Endothelial cell of umbilical vein (primary cell): Measurements from ENCODE around the gene TLX3.

ENCODE experiments used
- CTCF ChIP-seq, 2 donors: IDR thresholded peaks; 1 replicate in 1 of 2; 2 replicates in 1 of 2; pipeline ENCODE4 v1.5.1; 2011; ENCODE audit warnings: low read length in 2 of 2, mild to moderate bottlenecking in 2 of 2, moderate library complexity in 2 of 2, control low read depth in 1 of 2, inconsistent platforms in 1 of 2, low read depth in 1 of 2; ENCODE audit not compliant: insufficient read depth in 1 of 2; ENCODE audit errors: extremely low read depth in 1 of 2
- EZH2 ChIP-seq: IDR thresholded peaks from 2 replicates; pipeline ENCODE4 v1.6.1; 2012; ENCODE audit warnings: borderline replicate concordance, low read depth, mild to moderate bottlenecking, moderate library complexity, low read length, inconsistent platforms; ENCODE audit not compliant: severe bottlenecking
- FOS ChIP-seq: IDR thresholded peaks from 2 replicates; pipeline ENCODE4 v1.6.1; 2011; ENCODE audit warnings: mild to moderate bottlenecking, low read length, moderate library complexity, borderline replicate concordance; ENCODE audit not compliant: insufficient read depth
- MYC ChIP-seq: IDR thresholded peaks from one replicate; pipeline ENCODE4 v1.6.1; 2011; ENCODE audit warnings: mild to moderate bottlenecking, low read depth, low read length
- POLR2A ChIP-seq: IDR thresholded peaks from 2 replicates; pipeline ENCODE4 v1.6.1; 2012; ENCODE audit warnings: low read depth, mild to moderate bottlenecking, control low read depth, low read length
- POLR2AphosphoS5 ChIP-seq: IDR thresholded peaks from 2 replicates; pipeline ENCODE4 v1.6.1; 2012; ENCODE audit warnings: low read depth, mild to moderate bottlenecking, control low read depth, low read length, moderate library complexity; ENCODE audit not compliant: insufficient read depth

GRCh38 chr5:171270136-171270535 is 38.9 kb upstream of the TLX3 start:
- TF ChIP-seq POLR2A: no peak
- no peak for TF ChIP-seq CTCF (IDR thresholded peaks at IDR 0.05; ENCODE audit: extremely low read depth in 1 of 2, insufficient read depth in 1 of 2, low read depth in 1 of 2, low read length in 2 of 2)
- TF ChIP-seq POLR2AphosphoS5: no peak
- no peak for TF ChIP-seq EZH2
- no peak for TF ChIP-seq FOS
- TF ChIP-seq MYC: no peak
